ENCODE results near the gene CEP112. TPM values are rescaled to one million over a fixed set of nuclear protein-coding genes. Genes with fewer than 3 reads are reported as not detected.

CEP112 gene
- total and polyA plus RNA-seq, 9 of the 15 experiments (the other 6 are each of a cell fraction or from before 2014, with no cell fraction given): 0.84 TPM; not detected in 8

DNA sequence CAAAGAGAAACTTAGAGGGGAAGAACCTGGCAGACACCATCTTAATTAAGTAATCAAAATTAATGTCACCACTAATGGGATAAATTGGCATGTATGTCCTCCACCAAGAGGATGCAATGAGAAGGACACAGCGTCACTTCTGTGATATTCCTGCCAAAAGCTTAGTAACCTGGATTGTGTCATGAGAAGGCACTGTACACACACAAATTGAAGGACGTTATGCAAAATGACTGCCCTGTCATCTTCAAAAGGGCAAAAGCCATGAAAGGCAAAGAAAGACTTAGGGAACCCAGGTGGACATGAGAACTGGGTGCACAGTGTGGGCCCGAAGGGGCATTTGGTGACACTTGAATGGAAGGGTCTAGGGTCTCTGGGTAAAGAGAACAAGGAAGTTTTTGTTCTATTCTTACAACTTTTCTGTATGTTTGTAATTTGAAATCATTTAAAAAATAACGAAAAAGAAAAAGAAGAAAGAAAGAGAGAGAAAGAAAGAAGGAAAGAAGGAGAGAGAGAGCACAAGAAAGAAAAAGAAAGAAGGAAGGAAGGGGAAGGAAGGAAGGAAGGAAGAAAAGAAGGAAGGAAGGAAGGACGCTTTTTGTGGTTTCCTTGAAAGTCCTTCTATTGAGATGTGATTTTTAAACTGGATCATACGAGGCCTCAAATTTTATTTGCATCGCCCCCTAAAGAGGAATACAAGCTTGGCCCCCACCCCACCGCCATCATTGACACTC lies 41.3 kb upstream of the CEP112 start (continued):
- TF ChIP-seq CBX8 (IDR thresholded peaks at IDR 0.05; ENCODE audit: borderline replicate concordance, extremely low read depth, low read depth, low read length, poor library complexity, severe bottlenecking): peak; percentile 95
- TF ChIP-seq, protein P1, sequence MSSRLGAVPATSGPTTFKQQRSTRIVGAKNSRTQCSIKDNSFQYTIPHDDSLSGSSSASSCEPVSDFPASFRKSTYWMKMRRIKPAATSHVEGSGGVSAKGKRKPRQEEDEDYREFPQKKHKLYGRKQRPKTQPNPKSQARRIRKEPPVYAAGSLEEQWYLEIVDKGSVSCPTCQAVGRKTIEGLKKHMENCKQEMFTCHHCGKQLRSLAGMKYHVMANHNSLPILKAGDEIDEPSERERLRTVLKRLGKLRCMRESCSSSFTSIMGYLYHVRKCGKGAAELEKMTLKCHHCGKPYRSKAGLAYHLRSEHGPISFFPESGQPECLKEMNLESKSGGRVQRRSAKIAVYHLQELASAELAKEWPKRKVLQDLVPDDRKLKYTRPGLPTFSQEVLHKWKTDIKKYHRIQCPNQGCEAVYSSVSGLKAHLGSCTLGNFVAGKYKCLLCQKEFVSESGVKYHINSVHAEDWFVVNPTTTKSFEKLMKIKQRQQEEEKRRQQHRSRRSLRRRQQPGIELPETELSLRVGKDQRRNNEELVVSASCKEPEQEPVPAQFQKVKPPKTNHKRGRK (tag; IDR thresholded peaks at IDR 0.05): peak; percentile 78

DNA sequence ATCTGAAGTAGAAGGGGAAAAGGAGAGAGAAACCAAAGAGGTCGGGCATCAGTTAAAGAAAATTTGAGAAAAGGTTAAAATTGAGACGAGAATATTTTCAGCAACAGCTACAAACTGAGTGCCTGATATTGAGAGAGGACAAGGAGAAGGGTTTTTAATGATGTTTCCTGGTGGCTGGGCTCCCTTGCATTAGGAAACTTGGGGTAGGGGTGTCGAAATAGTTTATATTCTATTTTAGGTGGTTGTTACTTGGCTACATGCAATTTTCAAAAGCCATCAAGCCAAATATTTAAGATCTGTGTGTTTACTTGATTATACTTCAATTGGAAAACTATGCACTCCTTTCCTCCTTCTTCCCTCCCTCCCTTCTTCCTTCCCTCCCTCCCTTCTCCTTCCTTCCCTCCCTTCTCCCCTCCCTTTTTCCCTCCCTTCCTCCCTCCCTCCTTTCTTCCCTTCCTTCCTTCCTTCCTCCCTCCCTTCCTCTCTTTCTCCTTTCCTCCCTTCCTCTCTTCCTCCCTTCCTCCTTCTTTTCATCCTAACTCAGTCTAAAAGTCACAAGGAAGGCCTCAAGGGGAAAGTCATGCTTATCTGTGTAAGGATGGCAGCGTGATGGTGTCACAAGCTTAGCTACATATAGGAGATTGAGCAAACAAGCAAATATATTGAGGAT lies 39.1 kb upstream of the CEP112 start:
- FAIRE-seq (no peak), DNase-seq (ENCODE audit: extremely low read depth in 1 of 4, low spot score in 3 of 4) (no peak), ATAC-seq (no peak)
- H3K4me2 ChIP-seq (ENCODE audit: insufficient read depth, low read length): no peak overlapping the region
- BruUV-seq (replicated peaks): no TSS peak
- ChIA-PET CTCF (ENCODE audit: low intra/inter-chr PET ratio) (no interaction called here), POLR2A (no interaction called here)
- no peaks in the 10 kb centered on the region for H3K9me3 ChIP-seq (replicated peaks; ENCODE audit: control insufficient read depth, insufficient read depth, low read depth, low read length)
- H3K9me1 ChIP-seq (ENCODE audit: control insufficient read depth, insufficient read depth, low read length): no peaks in the 10 kb centered on the region
- H3K27me3 ChIP-seq (ENCODE audit: control insufficient read depth in 2 of 2, insufficient read depth in 2 of 2, low read length in 2 of 2): peaks cover 11 to 18% of the 10 kb centered on the region in 2 experiments
- intact Hi-C loops (cut with micrococcal nuclease): no loop called here
- no peaks in the 10 kb centered on the region for H3K4me1 ChIP-seq (replicated peaks in 1 of 2; ENCODE audit: control insufficient read depth in 2 of 2, insufficient read depth in 2 of 2, low read length in 2 of 2)
- in situ Hi-C loops (cut with MboI): no loop called here
- H3K27ac ChIP-seq (ENCODE audit: extremely low read depth, low read depth, low read length): no peak overlapping the region
- no peaks in the 10 kb centered on the region for H3K79me2 ChIP-seq (ENCODE audit: control insufficient read depth, insufficient read depth, low read length)
- WGBS (ENCODE audit: insufficient coverage, low coverage, missing lambda C conversion rate): 0% methylated on average over 4 of the region's 4 CpGs
- no peaks in the 10 kb centered on the region for H3K36me3 ChIP-seq (ENCODE audit: control insufficient read depth, insufficient read depth, low read length)
- H3K4me3 ChIP-seq: no peak overlapping the region
- no peak overlapping the region for H3K9ac ChIP-seq (ENCODE audit: insufficient read depth in 1 of 2, low read depth in 2 of 2, low read length in 2 of 2)
- H4K20me1 ChIP-seq (replicated peaks; ENCODE audit: control insufficient read depth, insufficient read depth, low read length): no peaks in the 10 kb centered on the region
- no peak overlapping the region for H2AFZ ChIP-seq (ENCODE audit: low read depth, low read length)
- TF ChIP-seq, protein P2, sequence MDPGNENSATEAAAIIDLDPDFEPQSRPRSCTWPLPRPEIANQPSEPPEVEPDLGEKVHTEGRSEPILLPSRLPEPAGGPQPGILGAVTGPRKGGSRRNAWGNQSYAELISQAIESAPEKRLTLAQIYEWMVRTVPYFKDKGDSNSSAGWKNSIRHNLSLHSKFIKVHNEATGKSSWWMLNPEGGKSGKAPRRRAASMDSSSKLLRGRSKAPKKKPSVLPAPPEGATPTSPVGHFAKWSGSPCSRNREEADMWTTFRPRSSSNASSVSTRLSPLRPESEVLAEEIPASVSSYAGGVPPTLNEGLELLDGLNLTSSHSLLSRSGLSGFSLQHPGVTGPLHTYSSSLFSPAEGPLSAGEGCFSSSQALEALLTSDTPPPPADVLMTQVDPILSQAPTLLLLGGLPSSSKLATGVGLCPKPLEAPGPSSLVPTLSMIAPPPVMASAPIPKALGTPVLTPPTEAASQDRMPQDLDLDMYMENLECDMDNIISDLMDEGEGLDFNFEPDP (CRISPR knock-in tag; IDR thresholded peaks at IDR 0.05): no peak
- TF ChIP-seq PCBP2 (IDR thresholded peaks at IDR 0.05; ENCODE audit: low read depth, low read length, poor library complexity, severe bottlenecking) (peak; percentile 51), PTBP1 (IDR thresholded peaks at IDR 0.05; ENCODE audit: low read depth, low read length) (no peak), TAF15 (IDR thresholded peaks at IDR 0.05; ENCODE audit: low read depth, low read length) (no peak), ZNF354B (CRISPR knock-in tag; IDR thresholded peaks at IDR 0.05) (no peak), SMAD2 (IDR thresholded peaks at IDR 0.05; ENCODE audit: low read depth, low read length) (no peak), RBBP5 (IDR thresholded peaks at IDR 0.05; ENCODE audit: borderline replicate concordance, insufficient read depth, low read length, poor library complexity, severe bottlenecking) (no peak)
- TF ChIP-seq, protein P3, sequence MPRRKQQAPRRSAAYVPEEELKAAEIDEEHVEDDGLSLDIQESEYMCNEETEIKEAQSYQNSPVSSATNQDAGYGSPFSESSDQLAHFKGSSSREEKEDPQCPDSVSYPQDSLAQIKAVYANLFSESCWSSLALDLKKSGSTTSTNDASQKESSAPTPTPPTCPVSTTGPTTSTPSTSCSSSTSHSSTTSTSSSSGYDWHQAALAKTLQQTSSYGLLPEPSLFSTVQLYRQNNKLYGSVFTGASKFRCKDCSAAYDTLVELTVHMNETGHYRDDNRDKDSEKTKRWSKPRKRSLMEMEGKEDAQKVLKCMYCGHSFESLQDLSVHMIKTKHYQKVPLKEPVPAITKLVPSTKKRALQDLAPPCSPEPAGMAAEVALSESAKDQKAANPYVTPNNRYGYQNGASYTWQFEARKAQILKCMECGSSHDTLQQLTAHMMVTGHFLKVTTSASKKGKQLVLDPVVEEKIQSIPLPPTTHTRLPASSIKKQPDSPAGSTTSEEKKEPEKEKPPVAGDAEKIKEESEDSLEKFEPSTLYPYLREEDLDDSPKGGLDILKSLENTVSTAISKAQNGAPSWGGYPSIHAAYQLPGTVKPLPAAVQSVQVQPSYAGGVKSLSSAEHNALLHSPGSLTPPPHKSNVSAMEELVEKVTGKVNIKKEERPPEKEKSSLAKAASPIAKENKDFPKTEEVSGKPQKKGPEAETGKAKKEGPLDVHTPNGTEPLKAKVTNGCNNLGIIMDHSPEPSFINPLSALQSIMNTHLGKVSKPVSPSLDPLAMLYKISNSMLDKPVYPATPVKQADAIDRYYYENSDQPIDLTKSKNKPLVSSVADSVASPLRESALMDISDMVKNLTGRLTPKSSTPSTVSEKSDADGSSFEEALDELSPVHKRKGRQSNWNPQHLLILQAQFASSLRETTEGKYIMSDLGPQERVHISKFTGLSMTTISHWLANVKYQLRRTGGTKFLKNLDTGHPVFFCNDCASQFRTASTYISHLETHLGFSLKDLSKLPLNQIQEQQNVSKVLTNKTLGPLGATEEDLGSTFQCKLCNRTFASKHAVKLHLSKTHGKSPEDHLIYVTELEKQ (CRISPR knock-in tag; IDR thresholded peaks at IDR 0.05): no peak
